ENCODE measurements around the gene ATP6V1E1. TPM values are rescaled to one million over a fixed set of nuclear protein-coding genes. Genes with fewer than 3 reads are reported as not detected.

The ATP6V1E1 gene
- total and polyA plus RNA-seq, 9 of the 15 experiments (the other 6 are each of a cell fraction or from before 2014, with no cell fraction given), result 122 to 249 (median 179) TPM

GRCh38 chr22:17629173-17629489 lies 582 bp upstream of the ATP6V1E1 start (continued):
- no peak for TF ChIP-seq TSHZ1 (CRISPR knock-in tag; IDR thresholded peaks at IDR 0.05)
- peak in 1 of 3 experiments; percentile 5; a peak in 1 of 6 replicates for TF ChIP-seq ZBTB11 (CRISPR knock-in tag; IDR thresholded peaks at IDR 0.05)
- no peak for TF ChIP-seq ZBTB8A (IDR thresholded peaks at IDR 0.05; ENCODE audit: partially characterized antibody)
- TF ChIP-seq ZNF280A (IDR thresholded peaks at IDR 0.05; ENCODE audit: low read depth, partially characterized antibody), result no peak
- TF ChIP-seq PKNOX1 (IDR thresholded peaks at IDR 0.05), result no peak
- TF ChIP-seq NBN (IDR thresholded peaks at IDR 0.05; ENCODE audit: low read depth), result 0 out of 2 replicates have a peak, but pooled peaks have one; percentile 16
- TF ChIP-seq BRD9 (IDR thresholded peaks at IDR 0.05; ENCODE audit: low read depth, partially characterized antibody), result peak; percentile 3
- TF ChIP-seq GATAD2B (IDR thresholded peaks at IDR 0.05; ENCODE audit: borderline replicate concordance), result 0 out of 2 replicates have a peak, but pooled peaks have one; percentile 31
- peak; percentile 21 to 25; a peak in 1 of 4 replicates for TF ChIP-seq KDM1A (IDR thresholded peaks at IDR 0.05)
- no peak for TF ChIP-seq SAFB (IDR thresholded peaks at IDR 0.05; ENCODE audit: borderline replicate concordance, low read depth, low read length)
- TF ChIP-seq PRDM10 (IDR thresholded peaks at IDR 0.05; ENCODE audit: partially characterized antibody), result peak; percentile 57
